ENCODE measurements around the gene RETREG3. TPM values are rescaled to one million over a fixed set of nuclear protein-coding genes. Genes with fewer than 3 reads are reported as not detected.

Gene RETREG3
- total RNA-seq, 2 donors from 2014 or later = 36.9 to 42.0 TPM

DNA sequence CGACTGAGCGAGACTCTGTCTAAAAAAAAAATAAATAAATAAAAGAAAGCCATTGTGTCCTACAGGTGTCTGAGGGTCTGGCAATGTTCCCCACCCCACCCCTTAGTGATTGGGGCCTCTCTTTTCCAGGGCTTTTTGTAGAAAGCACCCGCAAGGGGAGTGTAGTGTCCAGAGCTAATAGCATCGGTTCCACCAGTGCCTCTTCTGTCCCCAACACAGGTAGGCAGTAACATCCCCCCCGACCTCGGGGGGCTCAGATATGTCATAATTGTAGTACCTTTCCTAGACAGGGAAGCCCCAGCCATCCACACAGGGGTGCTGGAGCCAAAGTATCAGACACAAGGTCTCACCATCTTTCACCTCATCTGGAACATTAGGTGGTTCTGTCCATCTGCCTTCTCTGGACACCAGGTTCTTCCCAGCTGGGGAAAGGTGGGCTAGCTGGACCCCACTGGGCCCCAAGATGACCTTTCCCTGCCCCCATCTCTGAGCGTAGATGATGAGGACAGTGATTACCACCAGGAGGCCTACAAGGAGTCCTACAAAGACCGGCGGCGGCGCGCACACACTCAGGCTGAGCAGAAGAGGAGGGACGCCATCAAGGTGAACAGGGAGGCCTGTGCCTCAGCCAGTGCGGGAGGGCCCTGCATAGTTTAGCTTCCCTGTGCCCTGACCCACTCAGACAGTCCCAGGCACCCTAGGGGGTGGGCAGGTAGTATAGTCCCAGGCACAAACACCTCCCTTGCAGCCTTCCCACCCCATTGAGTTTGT, 40.6 kb downstream of the RETREG3 start:
- TF ChIP-seq POLR2A (IDR thresholded peaks at IDR 0.05) = no peak
- TF ChIP-seq, protein P1, sequence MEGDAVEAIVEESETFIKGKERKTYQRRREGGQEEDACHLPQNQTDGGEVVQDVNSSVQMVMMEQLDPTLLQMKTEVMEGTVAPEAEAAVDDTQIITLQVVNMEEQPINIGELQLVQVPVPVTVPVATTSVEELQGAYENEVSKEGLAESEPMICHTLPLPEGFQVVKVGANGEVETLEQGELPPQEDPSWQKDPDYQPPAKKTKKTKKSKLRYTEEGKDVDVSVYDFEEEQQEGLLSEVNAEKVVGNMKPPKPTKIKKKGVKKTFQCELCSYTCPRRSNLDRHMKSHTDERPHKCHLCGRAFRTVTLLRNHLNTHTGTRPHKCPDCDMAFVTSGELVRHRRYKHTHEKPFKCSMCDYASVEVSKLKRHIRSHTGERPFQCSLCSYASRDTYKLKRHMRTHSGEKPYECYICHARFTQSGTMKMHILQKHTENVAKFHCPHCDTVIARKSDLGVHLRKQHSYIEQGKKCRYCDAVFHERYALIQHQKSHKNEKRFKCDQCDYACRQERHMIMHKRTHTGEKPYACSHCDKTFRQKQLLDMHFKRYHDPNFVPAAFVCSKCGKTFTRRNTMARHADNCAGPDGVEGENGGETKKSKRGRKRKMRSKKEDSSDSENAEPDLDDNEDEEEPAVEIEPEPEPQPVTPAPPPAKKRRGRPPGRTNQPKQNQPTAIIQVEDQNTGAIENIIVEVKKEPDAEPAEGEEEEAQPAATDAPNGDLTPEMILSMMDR (IDR thresholded peaks at IDR 0.05) = no peak
- Histone ChIP-seq H3K27ac (peak overlapping the region in 2 of 4 donors; percentile 5 to 95), H3K4me3 (no peak overlapping the region), H3K9me3 (no peaks in the 10 kb centered on the region), H3K4me1 (peaks cover 64% of the 10 kb centered on the region), H3K27me3 (no peaks in the 10 kb centered on the region), H3K36me3 (replicated peaks in 1 of 2; ENCODE audit: insufficient read depth in 1 of 2, low read depth in 2 of 2) (peaks cover 7 to 39% of the 10 kb centered on the region in 2 donors)
- intact Hi-C loops (cut with DNase I) = no loop called here
- DNase-seq (no peak), ATAC-seq (no peak)
- 90 to 92% methylated on average over 14 of the region's 14 CpGs for WGBS, 2 donors

- peak; percentile 95 to 97 (median 96) for DNase-seq
- H3K27me3 ChIP-seq = no peaks in the 10 kb centered on the region
- H3K36me3 ChIP-seq (replicated peaks in 1 of 2; ENCODE audit: insufficient read depth in 1 of 2, low read depth in 2 of 2) = peaks cover 7 to 34% of the 10 kb centered on the region in 2 donors
- peak within 1 kb of the TSS; percentile 79 to 96 (median 94) for H3K27ac ChIP-seq
- intact Hi-C loops (cut with DNase I) = no loop called here
- 1% methylated on average over 23 to 71 of the region's 72 CpGs for WGBS, 2 donors
- H3K4me3 ChIP-seq = peak within 1 kb of the TSS; percentile 39 to 67
- H3K4me1 ChIP-seq = peaks cover 69% of the 10 kb centered on the region
- peak; percentile 14 to 44 (median 30) for TF ChIP-seq POLR2A (IDR thresholded peaks at IDR 0.05)
- TF ChIP-seq, protein P1 (IDR thresholded peaks at IDR 0.05) = no peak
- no peaks in the 10 kb centered on the region for H3K9me3 ChIP-seq
- ATAC-seq = peak; percentile 81
Observed at GRCh38 chr17:42566883-42567573, 42.1 kb downstream of the RETREG3 start, which contains the start of gene MLX. Gene MLX, plus strand, starts transcription at chr17:42567100. Its CDS starts 25 bp downstream, at chr17:42567125.

DNA sequence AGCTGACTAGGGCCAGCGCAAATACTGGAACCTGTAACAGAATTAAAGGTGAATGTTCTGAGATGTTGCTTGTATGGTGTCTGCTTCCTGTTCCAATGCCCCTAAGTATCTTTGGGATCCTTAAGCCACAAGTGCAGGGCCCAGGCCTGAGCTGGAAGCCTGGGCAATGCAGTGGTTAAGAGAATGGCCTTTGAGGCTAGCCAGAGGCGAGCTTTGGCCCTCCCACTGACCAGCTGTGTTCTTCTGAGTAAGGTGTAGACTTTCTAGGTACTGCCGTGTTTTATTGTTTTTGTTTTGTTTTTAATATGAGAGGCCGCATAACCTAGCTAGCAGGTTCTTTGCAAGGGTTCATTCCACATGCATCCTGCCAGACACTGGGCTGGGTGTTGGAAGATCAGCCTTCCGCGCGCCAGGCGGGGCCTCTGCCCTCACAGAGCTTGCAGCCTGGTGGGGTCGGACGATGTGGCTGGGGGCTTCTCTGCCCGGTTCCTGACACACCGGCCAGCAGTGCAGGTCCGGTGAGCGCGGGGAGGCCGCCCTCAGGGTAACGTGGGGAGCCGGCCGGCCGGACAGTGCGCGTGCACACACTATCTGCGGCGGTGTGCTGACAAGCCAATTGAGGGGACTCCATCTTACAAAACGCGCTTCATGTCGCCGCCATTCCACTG, 42.8 kb downstream of the RETREG3 start:
- ATAC-seq = no peak
- TF ChIP-seq, protein P1 (IDR thresholded peaks at IDR 0.05) = no peak
- TF ChIP-seq POLR2A (IDR thresholded peaks at IDR 0.05) = no peak
- DNase-seq = no peak
- Histone ChIP-seq H3K27ac (peak overlapping the region; percentile 79 to 96 (median 94)), H3K9me3 (no peaks in the 10 kb centered on the region), H3K4me1 (peaks cover 68% of the 10 kb centered on the region), H3K27me3 (no peaks in the 10 kb centered on the region), H3K4me3 (no peak overlapping the region), H3K36me3 (replicated peaks in 1 of 2; ENCODE audit: insufficient read depth in 1 of 2, low read depth in 2 of 2) (peaks cover 7 to 31% of the 10 kb centered on the region in 2 donors)
- intact Hi-C loops (cut with DNase I) = no loop called here
- 23 to 26% methylated on average over 19 to 28 of the region's 28 CpGs for WGBS, 2 donors

GRCh38 chr17:42565523-42566214, 43.5 kb downstream of the RETREG3 start:
- H3K27ac ChIP-seq = peak overlapping the region in 3 of 4 donors; percentile 79 to 95 (median 92)
- 91 to 93% methylated on average over 4 to 15 of the region's 16 CpGs for WGBS, 2 donors
- H3K4me3 ChIP-seq = no peak overlapping the region
- H3K9me3 ChIP-seq = no peaks in the 10 kb centered on the region
- H3K36me3 ChIP-seq (replicated peaks in 1 of 2; ENCODE audit: insufficient read depth in 1 of 2, low read depth in 2 of 2) = peaks cover 7 to 29% of the 10 kb centered on the region in 2 donors
- intact Hi-C loops (cut with DNase I) = no loop called here
- ATAC-seq (no peak), DNase-seq (no peak)
- TF ChIP-seq, protein P1 (IDR thresholded peaks at IDR 0.05) = no peak
- TF ChIP-seq POLR2A (IDR thresholded peaks at IDR 0.05) = no peak
- no peaks in the 10 kb centered on the region for H3K27me3 ChIP-seq
- peaks cover 64% of the 10 kb centered on the region for H3K4me1 ChIP-seq

All from body of pancreas (tissue), 4 donors.